HL-60 (cell line): Measurements from ENCODE around the gene CLDN8.

ENCODE experiments used
- DNase-seq, 2 experiments: peaks; one replicate each; pipeline ENCODE4 v3.0.0-alpha.2; 2010 to 2020; ENCODE audit warnings: low read depth in 1 of 2, low spot score in 1 of 2
- H3K27ac ChIP-seq: fragments of 250-450 bp; sonication (Bioruptor Pico); replicated peaks from 2 replicates; pipeline ENCODE4 v1.5.1; 2020; ENCODE audit warnings: mild to moderate bottlenecking, moderate library complexity
- H3K27me3 ChIP-seq: fragments of 250-450 bp; sonication (Bioruptor Pico); 2 replicates; pipeline ENCODE4 v1.5.1; 2021; ENCODE audit warnings: mild to moderate bottlenecking, moderate library complexity; ENCODE audit not compliant: insufficient read depth, poor library complexity, severe bottlenecking
- H3K4me3 ChIP-seq: replicated peaks from 2 replicates; pipeline ENCODE4 v1.5.1; 2011; ENCODE audit warnings: mild to moderate bottlenecking, control low read depth, low read length; ENCODE audit not compliant: insufficient read depth
- CTCF ChIP-seq: IDR thresholded peaks from one replicate; pipeline ENCODE4 v1.5.1; 2011; ENCODE audit warnings: low read length, control low read depth, inconsistent platforms; ENCODE audit not compliant: insufficient read depth
- GABPA ChIP-seq: IDR thresholded peaks from 2 replicates; pipeline ENCODE4 v1.6.1; 2012; ENCODE audit warnings: low read depth
- POLR2AphosphoS5 ChIP-seq: IDR thresholded peaks from 2 replicates; pipeline ENCODE4 v1.6.1; 2012; ENCODE audit warnings: low read depth
- REST ChIP-seq: IDR thresholded peaks from 2 replicates; pipeline ENCODE4 v1.6.1; 2012; ENCODE audit warnings: low read depth; ENCODE audit not compliant: insufficient replicate concordance
- SPI1 ChIP-seq: IDR thresholded peaks from 2 replicates; pipeline ENCODE4 v1.6.1; 2012; ENCODE audit warnings: low read depth, mild to moderate bottlenecking, borderline replicate concordance

CLDN8 gene

GRCh38 chr21:30234643-30235042 is 18.7 kb upstream of the CLDN8 start:
- TF ChIP-seq CTCF = no peak
- no peak for TF ChIP-seq POLR2AphosphoS5
- TF ChIP-seq GABPA = no peak
- TF ChIP-seq SPI1 = no peak
- no peak for TF ChIP-seq REST
- no peak overlapping the region for H3K27ac ChIP-seq
- no peaks in the 10 kb centered on the region for H3K27me3 ChIP-seq
- no peak for DNase-seq
- no peak overlapping the region for H3K4me3 ChIP-seq

GRCh38 chr21:30234050-30234449 is 18.2 kb upstream of the CLDN8 start:
- DNase-seq = no peak
- no peak for TF ChIP-seq POLR2AphosphoS5
- no peak for TF ChIP-seq GABPA
- no peak for TF ChIP-seq REST
- no peak for TF ChIP-seq SPI1
- no peak for TF ChIP-seq CTCF
- Histone ChIP-seq H3K27me3 (no peaks in the 10 kb centered on the region), H3K27ac (no peak overlapping the region), H3K4me3 (no peak overlapping the region)

- no peak for TF ChIP-seq SPI1
- TF ChIP-seq POLR2AphosphoS5 = no peak
- no peak for TF ChIP-seq CTCF
- TF ChIP-seq GABPA = no peak
- no peak for TF ChIP-seq REST
- no peak overlapping the region for H3K27ac ChIP-seq
- no peak for DNase-seq
- no peak overlapping the region for H3K4me3 ChIP-seq
- no peaks in the 10 kb centered on the region for H3K27me3 ChIP-seq
Measured at GRCh38 chr21:30233228-30234020, 17.5 kb upstream of the CLDN8 start.
